Neural progenitor cell (in vitro differentiated cells): ENCODE data around the gene SHPK.

Experiments used
- EZH2 ChIP-seq: fragments of 200-600 bp; sonication (generic); IDR thresholded peaks from 2 replicates; pipeline ENCODE4 v1.6.1; 2017; ENCODE audit warnings: antibody characterized with exemption, mild to moderate bottlenecking, moderate library complexity
- TF ChIP-seq, protein P1 (sequence below): fragments of 200-600 bp; sonication (generic); IDR thresholded peaks from 2 replicates; pipeline ENCODE4 v1.5.1; 2017; ENCODE audit warnings: antibody characterized with exemption, mild to moderate bottlenecking

- TF ChIP-seq, protein P1, sequence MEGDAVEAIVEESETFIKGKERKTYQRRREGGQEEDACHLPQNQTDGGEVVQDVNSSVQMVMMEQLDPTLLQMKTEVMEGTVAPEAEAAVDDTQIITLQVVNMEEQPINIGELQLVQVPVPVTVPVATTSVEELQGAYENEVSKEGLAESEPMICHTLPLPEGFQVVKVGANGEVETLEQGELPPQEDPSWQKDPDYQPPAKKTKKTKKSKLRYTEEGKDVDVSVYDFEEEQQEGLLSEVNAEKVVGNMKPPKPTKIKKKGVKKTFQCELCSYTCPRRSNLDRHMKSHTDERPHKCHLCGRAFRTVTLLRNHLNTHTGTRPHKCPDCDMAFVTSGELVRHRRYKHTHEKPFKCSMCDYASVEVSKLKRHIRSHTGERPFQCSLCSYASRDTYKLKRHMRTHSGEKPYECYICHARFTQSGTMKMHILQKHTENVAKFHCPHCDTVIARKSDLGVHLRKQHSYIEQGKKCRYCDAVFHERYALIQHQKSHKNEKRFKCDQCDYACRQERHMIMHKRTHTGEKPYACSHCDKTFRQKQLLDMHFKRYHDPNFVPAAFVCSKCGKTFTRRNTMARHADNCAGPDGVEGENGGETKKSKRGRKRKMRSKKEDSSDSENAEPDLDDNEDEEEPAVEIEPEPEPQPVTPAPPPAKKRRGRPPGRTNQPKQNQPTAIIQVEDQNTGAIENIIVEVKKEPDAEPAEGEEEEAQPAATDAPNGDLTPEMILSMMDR, result no peak
- TF ChIP-seq EZH2, result no peak
Observed at GRCh38 chr17:3643889-3644349, 7.9 kb upstream of the SHPK start.
